ENCODE data around the gene TSGA10IP. TPM values are rescaled to one million over a fixed set of nuclear protein-coding genes. Genes with fewer than 3 reads are reported as not detected.

Gene TSGA10IP
- total RNA-seq, 1 donor from 2014 or later: not detected

DNA sequence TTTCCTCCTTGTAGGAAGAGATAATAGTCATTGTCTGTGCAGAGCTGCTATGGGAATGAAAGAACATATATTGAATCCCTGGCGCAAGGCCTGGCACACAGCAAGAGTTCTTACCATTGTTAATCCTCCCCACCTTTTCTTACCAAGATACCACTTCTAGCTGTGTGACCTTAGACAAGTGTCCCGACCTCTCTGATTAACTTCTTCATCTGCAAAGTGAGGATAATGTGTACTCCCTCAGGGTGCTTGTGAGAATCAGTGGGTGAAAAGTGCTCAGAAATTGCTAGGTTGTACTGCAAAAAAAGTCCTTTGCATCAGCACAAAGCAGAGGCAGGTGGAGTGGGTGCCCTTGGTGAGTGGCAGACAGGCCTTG is 62.8 kb downstream of the TSGA10IP start:
- no peak for DNase-seq

DNA sequence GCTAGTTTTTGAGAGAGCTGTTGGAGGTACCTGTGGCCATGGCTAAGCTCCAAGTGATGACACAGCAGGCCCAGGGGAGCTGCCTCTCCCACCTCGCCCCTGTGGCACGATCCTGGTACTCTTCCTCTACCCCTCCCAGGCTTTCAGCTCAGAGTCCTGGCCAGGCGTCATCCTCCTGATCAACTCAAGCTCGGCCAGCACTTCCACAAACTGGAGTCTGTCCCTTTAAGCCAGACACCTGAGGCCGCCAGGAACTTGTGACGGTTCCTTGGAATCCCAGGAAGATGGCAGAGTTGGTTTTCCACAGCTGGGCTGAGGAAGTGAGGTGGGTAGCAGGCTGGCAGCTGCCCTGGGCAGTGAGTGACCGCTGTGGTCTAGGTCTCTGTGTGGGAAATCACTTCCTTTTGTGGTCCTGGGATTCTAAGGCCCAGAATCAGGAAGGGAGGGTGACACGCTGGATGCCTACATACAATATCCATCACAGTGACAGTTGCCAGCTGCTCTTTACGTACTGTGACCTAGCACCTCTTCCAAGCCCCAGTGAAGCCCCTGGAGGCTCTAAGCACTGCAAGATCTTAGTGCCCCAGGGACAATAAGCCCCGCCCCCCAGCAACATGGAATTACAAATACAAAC is 63.3 kb downstream of the TSGA10IP start:
- no peak for DNase-seq

Other genes with a start within 250 kb of the TSGA10IP start
- gene KAT5, start 233.2 kb upstream of the TSGA10IP start, total RNA-seq: 30.0 TPM
- gene RNASEH2C, start 224.7 kb upstream of the TSGA10IP start, total RNA-seq: 12.9 TPM
- 6.9 TPM for gene AP5B1, start 164.5 kb upstream of the TSGA10IP start, total RNA-seq
- gene OVOL1, start 158.4 kb upstream of the TSGA10IP start, total RNA-seq: 23.3 TPM
- 1.4 TPM for gene SNX32, start 111.5 kb upstream of the TSGA10IP start, total RNA-seq
- 371 TPM for gene CFL1, start 87.3 kb upstream of the TSGA10IP start, total RNA-seq
- gene MUS81, start 85.0 kb upstream of the TSGA10IP start, total RNA-seq: 24.0 TPM
- gene EFEMP2, start 72.7 kb upstream of the TSGA10IP start, total RNA-seq: 33.6 TPM
- 0.59 TPM for gene CTSW, start 65.6 kb upstream of the TSGA10IP start, total RNA-seq
- gene FIBP, start 57.0 kb upstream of the TSGA10IP start, total RNA-seq: 51.0 TPM
- 11.4 TPM for gene CCDC85B, start 54.8 kb upstream of the TSGA10IP start, total RNA-seq
- gene FOSL1, start 45.1 kb upstream of the TSGA10IP start, total RNA-seq: 10.6 TPM
- 13.6 TPM for gene C11orf68, start 26.4 kb upstream of the TSGA10IP start, total RNA-seq
- 55.1 TPM for gene DRAP1, start 26.1 kb upstream of the TSGA10IP start, total RNA-seq
- 38.0 TPM for gene SART1, start 16.3 kb downstream of the TSGA10IP start, total RNA-seq
- gene EIF1AD, start 56.7 kb downstream of the TSGA10IP start, total RNA-seq: 19.0 TPM
- gene BANF1, start 57.0 kb downstream of the TSGA10IP start, total RNA-seq: 20.5 TPM
- gene CST6, start 66.5 kb downstream of the TSGA10IP start, total RNA-seq: 279 TPM
- 0.10 TPM for gene CATSPER1, start 81.0 kb downstream of the TSGA10IP start, total RNA-seq
- gene GAL3ST3, start 103.7 kb downstream of the TSGA10IP start, total RNA-seq: not detected
- 87.3 TPM for gene SF3B2, start 106.9 kb downstream of the TSGA10IP start, total RNA-seq
- 31.0 TPM for gene PACS1, start 124.8 kb downstream of the TSGA10IP start, total RNA-seq

All from skin of body (tissue), 2 donors.